HL-60/S4 treated with retinoic acid at 250 ng/mL for 4 days and 3 days (cell line): ENCODE results near the gene TACC2.

Source experiments
- in situ Hi-C: fragments of 300-500 bp; cut with MboI; formaldehyde crosslinking; loops from 2 replicates; pipeline ENCODE4 v1.7.0; 2022; ENCODE audit warnings: low sequenced_read_pairs

TACC2 gene

DNA sequence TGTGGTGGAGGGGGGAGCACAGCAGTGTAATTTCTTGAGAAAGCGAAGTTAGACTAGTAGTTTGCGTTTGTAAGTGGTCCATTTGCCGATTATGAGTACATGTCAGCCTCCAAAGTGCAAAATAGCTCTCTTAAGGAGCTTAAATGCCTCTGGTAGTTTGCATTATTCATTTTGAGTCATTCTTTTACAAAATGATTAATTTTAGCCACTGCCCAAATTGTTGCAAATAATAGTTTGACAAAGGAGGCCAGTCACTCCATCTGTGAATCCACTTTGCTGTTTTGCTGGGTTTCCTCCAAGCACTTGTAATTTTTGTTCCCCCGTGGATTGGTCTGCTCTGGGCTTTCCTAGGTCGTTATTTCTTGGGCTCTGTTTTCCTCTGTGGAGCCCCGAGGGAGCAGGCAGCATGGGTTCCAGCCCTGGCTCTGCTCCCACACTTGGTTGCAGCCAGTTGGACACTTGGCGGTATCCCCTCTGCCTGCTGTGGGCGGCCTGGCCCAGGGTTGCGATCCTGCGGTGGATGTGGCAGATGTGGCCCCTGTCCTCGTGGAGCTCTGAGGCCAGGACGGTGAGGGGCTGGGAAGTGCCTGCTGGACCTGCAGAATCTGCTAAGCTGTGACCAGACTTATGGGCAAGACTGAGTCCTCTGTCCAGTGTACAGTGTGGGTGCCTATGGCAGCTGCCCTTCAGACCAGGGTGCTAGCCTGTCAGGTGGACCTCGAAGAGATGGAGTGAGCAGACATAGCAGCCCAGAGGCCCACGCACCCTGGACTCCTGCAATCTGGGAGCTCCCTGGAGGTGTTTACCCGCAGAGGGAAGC is 153.1 kb downstream of the TACC2 start:
- in situ Hi-C loops = loop anchor here (25.0 kb wide), 1 partner anchor 295 kb away; no protein-coding TSS in a partner anchor

DNA sequence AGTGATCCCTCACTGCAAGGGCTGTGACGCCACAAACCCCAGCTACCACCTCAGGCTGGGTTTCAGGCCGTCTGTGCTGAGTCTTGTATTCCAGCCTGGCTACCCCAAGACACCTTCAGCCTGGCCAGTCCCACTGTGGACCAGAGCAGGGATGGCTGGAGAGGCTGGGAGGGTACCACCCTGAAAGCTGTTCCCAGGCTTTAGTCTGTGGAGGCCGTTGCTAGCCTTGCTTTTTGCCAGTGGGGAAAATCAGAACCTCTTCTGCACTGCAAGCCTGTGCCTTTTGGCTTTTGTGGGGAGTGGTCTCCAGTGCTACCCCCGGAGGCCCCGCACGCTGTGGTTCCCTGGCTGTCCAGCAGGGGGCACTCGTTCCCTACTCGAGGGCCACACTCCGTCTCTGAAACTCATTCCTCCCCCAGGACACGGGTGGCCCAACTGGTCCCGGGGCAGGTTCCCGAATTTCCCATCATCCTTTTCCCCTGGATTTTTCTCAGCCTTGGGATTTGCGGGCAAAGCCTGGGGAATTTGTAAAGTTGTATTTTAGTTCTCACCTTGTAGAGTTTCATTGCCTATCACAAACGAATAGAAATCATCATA is 153.8 kb downstream of the TACC2 start:
- in situ Hi-C loops = loop anchor here (25.0 kb wide), 1 partner anchor 295 kb away; no protein-coding TSS in a partner anchor

DNA sequence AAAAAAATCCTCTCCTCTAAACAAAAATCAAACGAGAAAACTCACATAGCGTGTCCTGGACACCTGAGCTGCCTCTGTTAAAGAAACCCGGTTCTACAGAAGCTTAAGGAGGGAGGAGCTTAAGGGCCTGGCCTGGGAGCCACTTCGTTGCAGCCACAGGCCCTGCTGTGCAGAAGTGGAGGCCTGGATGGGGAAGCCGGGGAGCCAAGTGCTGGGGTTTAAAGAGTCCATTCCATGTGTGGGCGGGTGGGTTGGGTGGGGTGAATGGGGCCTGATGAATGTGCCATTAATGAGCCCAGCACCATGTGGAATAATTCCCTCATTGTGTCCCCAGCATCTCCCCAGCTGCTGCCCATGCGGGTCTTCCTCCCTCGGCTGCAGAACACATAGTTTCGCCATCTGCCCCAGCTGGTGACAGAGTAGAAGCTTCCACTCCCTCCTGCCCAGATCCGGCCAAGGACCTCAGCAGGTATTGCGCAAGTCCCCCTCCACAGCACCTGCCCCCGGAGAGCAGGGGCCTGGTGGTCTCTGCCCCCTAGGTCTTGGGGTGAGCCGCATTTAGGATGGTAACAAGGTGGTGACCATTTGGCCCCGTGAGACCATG is 154.4 kb downstream of the TACC2 start:
- in situ Hi-C loops = loop anchor here (25.0 kb wide), 1 partner anchor 294 kb away; no protein-coding TSS in a partner anchor

DNA sequence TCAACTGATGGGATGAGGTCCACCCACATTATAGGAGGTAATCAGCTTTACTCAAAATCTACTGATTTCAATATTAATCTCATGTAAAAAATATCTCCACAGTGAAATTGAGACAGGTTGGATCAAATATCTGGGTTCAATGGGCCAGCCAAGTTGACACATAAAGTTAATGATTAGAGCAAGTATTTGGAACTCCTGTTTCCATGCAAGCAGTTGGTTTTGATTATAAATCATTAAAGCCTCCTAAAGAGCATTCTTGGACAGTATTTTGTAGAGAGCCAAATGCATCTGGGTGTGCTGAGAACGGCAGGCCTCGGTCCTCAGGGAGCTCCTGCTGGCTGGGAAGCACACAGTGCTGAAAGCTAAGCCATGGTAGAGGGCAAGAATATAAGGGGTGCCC is 155.2 kb downstream of the TACC2 start:
- in situ Hi-C loops = loop anchor here (25.0 kb wide), 1 partner anchor 293 kb away; no protein-coding TSS in a partner anchor

DNA sequence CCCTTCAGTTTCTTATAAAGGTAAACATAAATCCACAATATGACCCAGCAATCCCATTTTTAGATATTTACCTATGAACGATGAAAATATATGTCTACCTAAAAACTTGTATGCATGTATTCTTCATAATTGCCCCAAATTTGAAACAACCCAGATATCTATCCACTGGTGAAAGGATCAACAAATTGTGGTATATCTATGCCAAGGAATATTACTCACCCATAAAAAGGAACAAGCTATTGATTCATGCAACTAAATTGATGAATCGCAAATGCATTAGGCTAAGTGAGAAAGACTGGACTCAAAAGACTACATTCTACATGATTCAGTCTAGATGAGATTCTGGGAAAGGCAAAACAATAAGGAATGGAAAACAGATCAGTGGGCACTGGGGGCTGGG is 156.2 kb downstream of the TACC2 start:
- in situ Hi-C loops = loop anchor here (25.0 kb wide), 1 partner anchor 292 kb away; no protein-coding TSS in a partner anchor

DNA sequence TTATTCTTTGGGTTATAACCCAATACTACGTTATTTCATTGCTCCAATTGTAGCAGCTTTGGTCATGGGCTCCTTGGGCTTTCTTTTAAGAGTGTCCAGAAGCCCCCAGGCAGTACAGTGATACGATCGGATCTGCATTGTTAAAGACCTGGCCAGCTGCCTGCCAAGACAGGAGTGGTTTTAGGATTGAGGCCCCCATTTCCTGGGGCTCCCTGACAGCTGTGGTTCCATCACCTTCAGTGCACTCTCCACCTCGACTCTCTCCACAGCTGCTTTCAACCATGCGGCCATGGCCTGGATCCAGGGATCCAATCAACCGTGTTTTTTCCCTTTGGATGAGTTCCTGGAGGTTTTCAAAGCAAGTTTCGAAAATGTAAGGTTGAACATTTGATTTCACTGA is 158.7 kb downstream of the TACC2 start:
- in situ Hi-C loops = loop anchor here (25.0 kb wide), 1 partner anchor 290 kb away; no protein-coding TSS in a partner anchor

DNA sequence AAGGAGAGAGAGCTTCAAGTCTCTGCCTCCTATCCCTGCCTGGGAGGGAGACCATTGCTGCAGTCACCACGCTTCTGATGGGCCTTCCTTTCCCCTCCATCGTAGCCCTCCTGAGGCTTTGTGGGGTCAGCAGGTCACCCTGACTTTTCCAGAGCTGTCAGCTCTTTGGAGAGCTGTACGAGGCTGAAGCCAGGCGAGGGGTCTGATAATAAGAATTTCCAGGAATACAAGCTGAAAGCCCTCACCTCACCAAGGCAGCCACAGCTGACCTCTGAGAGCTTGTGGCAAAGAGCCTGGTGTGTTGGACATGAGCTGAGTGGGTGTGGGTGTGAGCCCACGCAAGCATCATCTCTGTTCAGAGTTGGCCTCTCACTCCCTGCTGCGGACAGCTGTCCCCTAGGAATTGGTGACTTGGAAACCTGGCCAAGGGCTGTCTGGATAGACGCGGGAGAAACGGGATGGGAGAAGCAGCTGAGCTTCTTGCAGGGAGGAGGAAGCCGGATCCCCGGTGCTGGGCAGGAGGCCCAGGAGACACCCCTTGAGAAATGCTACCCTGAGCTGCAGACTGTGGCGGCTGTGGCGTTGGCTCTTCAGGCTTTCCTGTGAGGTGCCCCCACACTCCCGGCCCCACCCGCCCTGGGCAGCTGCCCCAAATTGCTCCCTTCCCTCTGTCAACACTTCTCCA is 160.1 kb downstream of the TACC2 start:
- in situ Hi-C loops = loop anchor here (25.0 kb wide), 1 partner anchor 288 kb away; no protein-coding TSS in a partner anchor

DNA sequence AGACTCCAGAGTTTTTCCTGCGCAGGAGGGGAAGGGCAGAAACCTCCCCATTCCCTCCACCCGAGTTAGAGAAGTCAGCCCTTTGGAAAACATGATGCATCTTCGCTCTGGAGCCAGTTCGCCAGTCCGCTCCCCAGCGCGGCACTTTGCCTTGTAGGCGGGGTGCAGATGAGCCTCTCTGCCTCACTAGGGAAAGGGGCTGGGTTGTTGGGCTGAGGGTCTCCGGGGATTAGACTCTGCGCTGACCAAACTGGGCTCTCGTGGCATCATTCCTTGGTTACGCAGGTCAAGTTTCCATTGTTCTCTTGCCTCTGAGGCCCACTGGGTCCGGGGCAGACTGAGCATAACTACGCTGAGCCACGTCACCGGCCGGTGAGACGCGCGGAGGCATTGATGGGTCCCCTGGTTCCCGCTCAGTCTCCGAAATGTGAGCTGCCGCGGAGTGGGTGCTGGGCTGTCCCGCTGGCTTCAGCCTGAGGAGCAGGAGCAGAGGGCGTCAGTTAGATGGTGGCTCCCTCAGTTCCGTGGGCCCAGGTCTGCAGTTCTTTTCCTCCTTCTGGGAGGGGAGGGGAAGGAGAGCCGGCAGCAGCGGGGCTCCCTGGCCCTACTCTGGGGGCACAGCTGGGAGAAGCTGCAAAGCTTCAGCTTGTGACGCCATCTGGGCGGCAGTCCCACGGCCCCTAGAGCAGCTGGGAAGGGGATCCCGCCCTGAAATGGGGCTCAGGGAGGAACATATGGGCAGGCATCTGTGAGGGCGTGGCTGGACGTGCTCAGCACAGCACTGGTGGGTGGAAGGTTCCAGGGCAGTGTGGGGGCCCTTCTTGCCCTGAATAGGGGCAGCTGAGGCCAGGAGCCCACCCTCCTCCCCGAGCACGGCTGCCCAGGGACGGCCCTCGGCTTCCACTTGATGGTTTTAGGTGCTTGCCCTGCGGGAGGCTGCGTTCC is 160.9 kb downstream of the TACC2 start:
- in situ Hi-C loops = loop anchor here (25.0 kb wide), 1 partner anchor 287 kb away; no protein-coding TSS in a partner anchor

DNA sequence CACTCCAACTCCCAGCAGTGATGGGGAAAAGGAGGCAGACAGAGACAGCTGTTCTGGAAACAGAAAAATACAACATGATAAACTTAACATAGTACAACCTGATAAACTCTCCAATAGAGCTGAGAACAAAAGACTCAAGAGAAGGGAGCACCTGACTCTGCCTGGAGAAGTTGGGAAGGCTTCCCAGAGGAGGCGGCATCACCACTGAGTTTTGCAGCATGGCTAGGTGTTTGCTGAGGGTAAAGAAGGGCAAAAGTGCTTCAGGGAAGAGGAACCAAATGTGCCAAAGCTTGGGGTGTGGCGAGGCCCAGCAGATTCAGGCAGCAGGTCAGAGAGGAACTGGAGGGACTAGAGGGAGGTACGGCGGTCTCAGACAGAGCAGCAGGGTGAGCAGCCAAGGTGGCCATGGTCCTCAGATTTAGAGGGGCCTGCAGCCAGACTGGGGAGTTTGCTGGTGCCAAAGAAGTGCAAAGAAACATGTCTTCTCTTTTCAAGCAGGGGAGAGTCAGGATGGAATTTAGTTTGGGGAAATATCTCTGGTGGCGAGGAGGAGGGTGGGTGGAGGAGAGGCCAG is 162.2 kb downstream of the TACC2 start:
- in situ Hi-C loops = no loop called here

DNA sequence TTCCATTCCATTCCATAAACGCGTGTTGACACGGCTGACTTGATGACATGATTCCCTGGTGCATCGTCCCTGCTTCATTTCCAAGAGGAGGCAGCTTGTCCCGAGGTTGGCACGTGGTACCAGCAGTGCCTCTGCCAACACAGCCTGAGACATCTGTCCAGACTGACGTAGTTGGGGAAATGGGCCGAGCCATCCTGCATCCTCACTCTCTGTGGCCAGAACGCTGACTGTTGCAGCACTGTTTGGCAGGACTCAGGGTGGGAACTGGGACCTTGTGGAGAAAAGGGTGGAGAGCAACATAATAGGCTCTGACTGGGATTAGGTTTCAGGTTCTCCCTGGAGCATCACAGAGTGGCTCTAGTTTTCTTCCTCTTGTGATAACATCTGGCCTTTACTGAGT is 163.6 kb downstream of the TACC2 start:
- in situ Hi-C loops = no loop called here

DNA sequence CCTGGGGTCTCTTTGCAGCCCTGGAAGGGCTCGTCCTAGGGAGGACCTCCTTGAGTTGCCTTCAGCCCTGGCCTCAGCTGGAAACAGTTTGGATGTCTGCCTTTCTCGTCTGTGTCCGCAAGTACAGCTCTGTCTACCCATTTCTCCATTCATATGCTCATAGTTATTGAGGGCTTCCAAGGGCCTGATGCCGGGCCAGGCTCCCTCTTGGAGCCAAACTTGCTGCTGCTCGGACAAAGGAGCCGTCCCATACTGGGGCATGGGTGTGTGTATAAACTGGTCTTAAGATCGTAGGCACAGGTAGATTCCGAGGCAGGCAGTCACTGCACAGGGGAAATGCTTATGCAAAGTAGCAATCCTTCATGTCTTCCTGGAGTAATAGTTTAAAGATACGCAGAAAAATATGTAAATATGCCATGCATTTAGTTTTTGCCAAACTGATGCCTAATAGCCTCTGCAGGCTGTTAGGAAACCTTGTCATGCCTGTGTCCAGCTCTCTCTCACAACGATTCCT is 165.1 kb downstream of the TACC2 start:
- in situ Hi-C loops = no loop called here

DNA sequence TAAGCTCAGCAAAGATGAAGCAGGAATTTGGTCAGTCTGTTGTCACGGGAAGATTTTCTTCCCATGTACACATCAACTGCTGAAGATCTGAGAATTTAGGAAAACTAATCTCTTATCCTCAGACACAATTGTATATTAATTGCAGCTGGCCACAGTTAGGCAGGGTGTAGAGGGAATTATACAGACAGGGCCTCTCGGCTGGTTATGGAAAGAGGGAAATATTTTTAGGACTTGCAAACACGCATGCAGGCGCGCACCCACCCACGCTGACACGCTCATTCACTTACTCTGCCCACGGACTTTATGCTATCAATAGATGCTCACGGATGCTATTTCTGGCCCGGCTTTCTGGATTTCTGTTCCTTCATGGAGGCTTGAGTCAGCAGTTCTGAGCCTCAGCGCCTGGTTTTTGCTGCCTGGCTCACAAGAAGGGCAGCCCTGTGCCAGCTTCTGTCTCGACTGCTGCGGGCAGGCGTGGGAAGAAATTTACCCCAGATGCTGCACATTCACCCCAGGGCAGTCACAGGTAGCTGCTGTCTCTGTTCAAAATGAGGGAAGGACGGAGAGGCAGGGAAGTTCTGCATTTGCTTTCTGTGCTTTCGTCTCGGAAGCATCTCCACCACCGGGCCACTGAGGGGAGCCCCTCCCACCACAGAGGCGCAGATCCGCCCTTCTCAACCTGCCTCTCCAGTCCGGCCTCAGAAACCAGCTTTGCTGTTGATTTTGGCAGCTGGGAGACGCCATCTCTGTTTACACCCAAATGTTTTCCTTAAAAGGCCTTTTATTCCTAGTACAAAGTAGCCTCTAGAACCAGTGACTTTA is 165.8 kb downstream of the TACC2 start:
- in situ Hi-C loops = no loop called here

DNA sequence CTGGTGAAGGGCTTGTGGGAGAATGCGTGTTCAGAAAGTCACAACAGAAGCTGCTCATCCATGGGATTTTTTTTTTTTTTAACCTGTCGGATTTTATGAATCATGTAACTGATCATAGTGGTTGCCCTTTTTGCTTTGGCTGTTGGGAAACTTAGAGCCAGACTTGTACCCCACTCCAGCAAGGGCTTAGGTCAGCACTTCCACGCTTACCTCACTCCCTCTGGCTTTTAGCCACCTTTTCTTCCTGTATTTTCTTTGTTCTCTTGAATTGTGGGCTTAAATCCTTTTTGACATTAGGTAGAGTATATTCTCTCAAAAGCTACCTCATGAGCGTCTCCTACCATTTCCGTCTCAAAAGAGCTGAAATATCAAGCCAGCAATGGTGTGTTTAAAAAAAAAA is 168.5 kb downstream of the TACC2 start:
- in situ Hi-C loops = no loop called here

DNA sequence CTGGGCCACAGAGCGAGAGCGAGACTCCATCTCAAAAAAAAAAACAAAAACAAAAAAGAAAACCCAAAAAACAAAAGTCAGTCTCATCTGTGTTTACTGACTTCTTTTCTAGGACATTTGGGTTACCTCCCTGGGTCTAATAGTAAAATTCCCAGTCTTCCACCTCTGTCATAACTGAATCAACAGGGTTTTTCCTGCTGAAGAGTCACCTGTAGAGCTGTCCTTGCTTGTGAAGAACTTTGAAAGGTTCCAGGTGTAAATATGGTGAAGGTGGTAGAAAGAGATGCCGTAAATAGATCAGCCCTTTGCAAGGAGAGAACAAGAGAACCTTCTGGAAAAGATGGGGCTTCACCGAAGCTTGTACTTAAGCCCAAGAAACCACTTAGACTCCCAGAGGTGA is 169.4 kb downstream of the TACC2 start:
- in situ Hi-C loops = no loop called here

DNA sequence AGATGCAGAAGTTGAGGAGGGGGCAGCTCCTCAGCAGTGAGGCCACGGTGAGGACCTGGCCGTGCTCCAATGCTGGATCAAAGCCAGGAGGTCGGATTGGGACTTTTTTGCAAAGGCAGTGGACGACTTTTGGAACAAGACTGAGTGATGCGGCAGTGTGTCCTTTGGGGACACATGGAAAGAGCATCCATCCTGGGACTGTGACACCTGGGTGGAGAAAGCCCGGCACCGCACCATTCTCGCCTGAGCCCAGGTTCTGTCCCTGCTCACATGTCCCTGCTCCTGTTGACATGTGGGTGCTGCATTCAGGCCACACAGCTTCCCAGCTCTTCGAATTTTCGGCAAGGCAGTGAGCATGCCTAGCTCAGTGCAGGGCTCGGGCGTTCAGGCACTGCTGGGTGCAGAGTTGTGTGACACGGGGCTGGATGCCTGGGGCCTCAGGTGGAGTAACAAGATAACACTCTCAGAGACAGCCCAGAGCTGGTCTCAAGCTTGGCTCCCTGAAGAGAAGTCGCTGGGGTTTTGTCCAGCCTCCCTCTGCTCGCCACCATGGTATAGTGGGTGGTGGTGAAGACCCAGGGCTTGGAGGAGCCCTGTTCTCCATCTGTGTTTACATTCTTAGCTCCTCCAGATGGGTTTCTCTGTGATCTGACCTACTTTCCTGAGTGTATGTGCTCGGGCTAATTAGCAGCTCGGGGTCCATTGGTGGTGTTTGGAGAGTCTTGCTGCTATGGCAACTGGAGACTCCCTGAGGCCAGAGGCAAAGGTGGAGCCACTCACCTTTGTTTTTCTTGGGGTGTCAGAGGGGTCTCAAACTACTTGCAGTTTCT is 170.4 kb downstream of the TACC2 start:
- in situ Hi-C loops = no loop called here

DNA sequence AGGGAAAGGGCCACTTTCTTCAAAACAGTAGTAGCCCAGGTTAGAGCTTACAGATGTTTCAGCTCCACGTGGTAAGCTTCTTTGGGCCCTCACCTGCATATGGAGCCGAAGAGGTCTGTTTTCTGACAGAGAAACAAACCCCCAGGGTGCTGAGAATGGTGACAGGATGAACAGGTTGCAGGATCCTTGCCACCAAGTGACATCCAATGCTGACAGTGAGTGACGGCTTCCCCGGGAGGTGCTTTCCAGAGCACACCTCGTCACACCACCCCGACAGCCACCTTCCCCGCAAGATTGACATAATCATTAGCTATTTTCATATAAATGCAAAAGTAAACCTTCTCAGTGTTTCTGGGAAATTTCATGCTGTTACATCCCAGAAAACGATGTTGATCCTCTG is 172.8 kb downstream of the TACC2 start:
- in situ Hi-C loops = no loop called here

DNA sequence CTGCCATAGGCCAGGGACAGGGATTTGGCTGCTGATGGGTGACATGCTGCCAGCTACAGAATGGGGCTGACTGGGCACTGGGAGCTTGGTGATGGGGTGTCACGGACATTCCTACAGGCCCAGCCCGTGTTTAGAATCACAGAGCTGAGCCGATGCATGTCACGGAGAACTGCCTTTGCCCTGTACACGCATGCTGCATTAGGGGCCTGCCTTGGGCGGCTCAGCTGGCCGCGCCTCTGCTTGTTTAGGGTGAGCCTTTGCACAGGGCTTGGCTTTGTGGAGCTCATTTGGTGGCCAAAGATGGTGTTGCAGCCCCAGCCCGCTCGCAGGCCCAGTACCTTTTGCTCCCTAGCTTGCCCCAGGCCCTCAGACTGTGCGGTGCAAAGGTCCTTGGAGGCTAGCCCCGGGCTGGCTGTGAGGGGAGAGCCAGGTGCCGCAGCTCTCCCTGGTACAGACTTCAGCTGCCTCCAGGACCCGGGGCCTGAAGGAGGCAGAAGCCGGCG is 173.8 kb downstream of the TACC2 start:
- in situ Hi-C loops = no loop called here
